Measurements from ENCODE around the gene PCNX2. TPM values are rescaled to one million over a fixed set of nuclear protein-coding genes. Genes with fewer than 3 reads are reported as not detected.

Gene PCNX2
- total RNA-seq, 1 experiment from 2014 or later, result 50.8 TPM

DNA sequence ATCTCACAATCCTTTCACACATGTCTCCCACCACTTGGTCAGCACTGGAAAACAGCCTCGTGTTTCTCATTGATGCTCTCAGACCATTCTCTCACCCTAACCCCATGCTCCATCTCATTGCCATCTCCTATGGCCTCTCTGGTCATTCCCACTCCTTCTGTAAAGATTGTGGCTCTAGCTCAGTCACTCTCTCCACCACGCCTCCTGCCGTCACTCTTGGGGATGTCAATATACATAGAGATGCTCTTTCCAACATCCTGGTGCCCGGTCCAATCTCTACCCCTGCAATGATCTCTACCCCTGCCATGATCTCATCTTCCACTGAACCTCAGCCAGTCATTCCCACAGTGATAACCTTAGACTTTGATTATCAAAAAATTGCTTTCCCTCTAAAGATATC is 255.0 kb downstream of the PCNX2 start (continued):
- TF ChIP-seq, protein P1, sequence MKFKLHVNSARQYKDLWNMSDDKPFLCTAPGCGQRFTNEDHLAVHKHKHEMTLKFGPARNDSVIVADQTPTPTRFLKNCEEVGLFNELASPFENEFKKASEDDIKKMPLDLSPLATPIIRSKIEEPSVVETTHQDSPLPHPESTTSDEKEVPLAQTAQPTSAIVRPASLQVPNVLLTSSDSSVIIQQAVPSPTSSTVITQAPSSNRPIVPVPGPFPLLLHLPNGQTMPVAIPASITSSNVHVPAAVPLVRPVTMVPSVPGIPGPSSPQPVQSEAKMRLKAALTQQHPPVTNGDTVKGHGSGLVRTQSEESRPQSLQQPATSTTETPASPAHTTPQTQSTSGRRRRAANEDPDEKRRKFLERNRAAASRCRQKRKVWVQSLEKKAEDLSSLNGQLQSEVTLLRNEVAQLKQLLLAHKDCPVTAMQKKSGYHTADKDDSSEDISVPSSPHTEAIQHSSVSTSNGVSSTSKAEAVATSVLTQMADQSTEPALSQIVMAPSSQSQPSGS (CRISPR knock-in tag; IDR thresholded peaks at IDR 0.05; ENCODE audit: borderline replicate concordance, low read depth), result no peak

DNA sequence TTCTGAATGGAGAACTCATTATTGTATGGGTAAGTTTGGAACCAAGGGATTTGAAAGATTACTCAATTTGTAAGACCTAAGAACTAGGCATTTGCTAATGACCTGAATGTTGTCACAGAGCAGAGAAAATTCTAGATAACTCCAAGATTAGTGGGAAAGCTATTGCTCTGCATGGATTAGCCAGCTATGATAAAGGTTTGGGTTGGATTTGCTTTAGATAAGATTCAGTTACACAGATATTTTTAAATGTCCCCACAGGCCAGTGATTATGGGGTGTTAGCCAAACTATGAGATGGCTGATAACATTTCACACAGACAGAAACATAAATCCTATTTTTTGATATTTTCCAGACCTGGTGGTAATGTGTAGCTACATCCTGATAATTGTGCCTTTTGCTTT is 256.9 kb downstream of the PCNX2 start:
- Mint-ChIP-seq H3K36me3 (peaks cover 10% of the 10 kb centered on the region; the same call in 1 of the 2 replicates), H3K27ac (no peak overlapping the region), H3K9me3 (no peaks in the 10 kb centered on the region), H3K27me3 (ENCODE audit: low read depth) (no peaks in the 10 kb centered on the region), H3K4me1 (no peaks in the 10 kb centered on the region), H3K4me3 (no peak overlapping the region)
- ChIA-PET POLR2A (no interaction called here), CTCF (no interaction called here)
- DNase-seq (ENCODE audit: low spot score), result no peak
- no peak for ATAC-seq
- TF ChIP-seq, protein P2, sequence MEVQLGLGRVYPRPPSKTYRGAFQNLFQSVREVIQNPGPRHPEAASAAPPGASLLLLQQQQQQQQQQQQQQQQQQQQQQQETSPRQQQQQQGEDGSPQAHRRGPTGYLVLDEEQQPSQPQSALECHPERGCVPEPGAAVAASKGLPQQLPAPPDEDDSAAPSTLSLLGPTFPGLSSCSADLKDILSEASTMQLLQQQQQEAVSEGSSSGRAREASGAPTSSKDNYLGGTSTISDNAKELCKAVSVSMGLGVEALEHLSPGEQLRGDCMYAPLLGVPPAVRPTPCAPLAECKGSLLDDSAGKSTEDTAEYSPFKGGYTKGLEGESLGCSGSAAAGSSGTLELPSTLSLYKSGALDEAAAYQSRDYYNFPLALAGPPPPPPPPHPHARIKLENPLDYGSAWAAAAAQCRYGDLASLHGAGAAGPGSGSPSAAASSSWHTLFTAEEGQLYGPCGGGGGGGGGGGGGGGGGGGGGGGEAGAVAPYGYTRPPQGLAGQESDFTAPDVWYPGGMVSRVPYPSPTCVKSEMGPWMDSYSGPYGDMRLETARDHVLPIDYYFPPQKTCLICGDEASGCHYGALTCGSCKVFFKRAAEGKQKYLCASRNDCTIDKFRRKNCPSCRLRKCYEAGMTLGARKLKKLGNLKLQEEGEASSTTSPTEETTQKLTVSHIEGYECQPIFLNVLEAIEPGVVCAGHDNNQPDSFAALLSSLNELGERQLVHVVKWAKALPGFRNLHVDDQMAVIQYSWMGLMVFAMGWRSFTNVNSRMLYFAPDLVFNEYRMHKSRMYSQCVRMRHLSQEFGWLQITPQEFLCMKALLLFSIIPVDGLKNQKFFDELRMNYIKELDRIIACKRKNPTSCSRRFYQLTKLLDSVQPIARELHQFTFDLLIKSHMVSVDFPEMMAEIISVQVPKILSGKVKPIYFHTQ (CRISPR knock-in tag; IDR thresholded peaks at IDR 0.05), result no peak
- TF ChIP-seq ZNF396 (CRISPR knock-in tag; IDR thresholded peaks at IDR 0.05; ENCODE audit: borderline replicate concordance), result no peak
- TF ChIP-seq ZNF416 (CRISPR knock-in tag; IDR thresholded peaks at IDR 0.05), result no peak
- no peak for TF ChIP-seq ARID4B (CRISPR knock-in tag; IDR thresholded peaks at IDR 0.05; ENCODE audit: borderline replicate concordance)
- TF ChIP-seq NFE2L1 (CRISPR knock-in tag; IDR thresholded peaks at IDR 0.05), result no peak
- no peak for TF ChIP-seq ZNF512 (CRISPR knock-in tag; IDR thresholded peaks at IDR 0.05; ENCODE audit: borderline replicate concordance)
- TF ChIP-seq PRRX2 (CRISPR knock-in tag; IDR thresholded peaks at IDR 0.05), result no peak
- TF ChIP-seq, protein P3, sequence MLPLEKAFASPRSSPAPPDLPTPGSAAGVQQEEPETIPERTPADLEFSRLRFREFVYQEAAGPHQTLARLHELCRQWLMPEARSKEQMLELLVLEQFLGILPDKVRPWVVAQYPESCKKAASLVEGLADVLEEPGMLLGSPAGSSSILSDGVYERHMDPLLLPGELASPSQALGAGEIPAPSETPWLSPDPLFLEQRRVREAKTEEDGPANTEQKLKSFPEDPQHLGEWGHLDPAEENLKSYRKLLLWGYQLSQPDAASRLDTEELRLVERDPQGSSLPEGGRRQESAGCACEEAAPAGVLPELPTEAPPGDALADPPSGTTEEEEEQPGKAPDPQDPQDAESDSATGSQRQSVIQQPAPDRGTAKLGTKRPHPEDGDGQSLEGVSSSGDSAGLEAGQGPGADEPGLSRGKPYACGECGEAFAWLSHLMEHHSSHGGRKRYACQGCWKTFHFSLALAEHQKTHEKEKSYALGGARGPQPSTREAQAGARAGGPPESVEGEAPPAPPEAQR (CRISPR knock-in tag; IDR thresholded peaks at IDR 0.05), result no peak

GRCh38 chr1:233037843-233038242 is 257.7 kb downstream of the PCNX2 start:
- H3K9me3 Mint-ChIP-seq, result no peaks in the 10 kb centered on the region
- H3K27me3 Mint-ChIP-seq (ENCODE audit: low read depth), result no peaks in the 10 kb centered on the region
- no peak for ATAC-seq
- no peaks in the 10 kb centered on the region for H3K4me1 Mint-ChIP-seq
- TF ChIP-seq CREB1 (CRISPR knock-in tag; IDR thresholded peaks at IDR 0.05), result no peak
- H3K36me3 Mint-ChIP-seq, result peaks cover 16% of the 10 kb centered on the region; the same call in 1 of the 2 replicates
- H3K27ac Mint-ChIP-seq, result no peak overlapping the region
- ChIA-PET CTCF (no interaction called here), POLR2A (no interaction called here)
- DNase-seq (ENCODE audit: low spot score), result no peak
- no peak overlapping the region for H3K4me3 Mint-ChIP-seq

Measured in WTC11 (cell line).